OCI-LY3 (cell line): Measurements from ENCODE around the gene ZDHHC21.
A peak's percentile ranks its signal among the peaks of the same experiment; 100 is the strongest.

ENCODE experiments used
- H2AFZ ChIP-seq: fragments of 200-600, 300-600 bp; shearing (Covaris generic); 2 replicates; pipeline ENCODE4 v1.6.0; 2014; ENCODE audit warnings: antibody characterized with exemption, low read depth, low read length
- H3K27ac ChIP-seq: fragments of 200-600, 300-600 bp; sonication (generic); 2 replicates; pipeline ENCODE4 v1.5.1; 2014; ENCODE audit warnings: mild to moderate bottlenecking, low read length, moderate library complexity, mixed read lengths
- H3K27me3 ChIP-seq: fragments of 200-600, 300-600 bp; sonication (generic); 2 replicates; pipeline ENCODE4 v1.6.1; 2014; ENCODE audit warnings: low read depth, low read length, mixed read lengths
- H3K36me3 ChIP-seq: fragments of 200-600, 300-600 bp; sonication (generic); replicated peaks from 2 replicates; pipeline ENCODE3; 2014; ENCODE audit warnings: low read depth, low read length, mixed read lengths
- H3K4me1 ChIP-seq: fragments of 300-600, 200-600 bp; sonication (generic); 2 replicates; pipeline ENCODE4 v1.6.1; 2014; ENCODE audit warnings: low read length, mixed read lengths
- H3K4me2 ChIP-seq: fragments of 200-600, 300-600 bp; sonication (generic); 2 replicates; pipeline ENCODE4 v1.6.1; 2014; ENCODE audit warnings: low read length, mixed read lengths
- H3K4me3 ChIP-seq: fragments of 300-600, 200-600 bp; sonication (generic); 2 replicates; pipeline ENCODE4 v1.5.1; 2014; ENCODE audit warnings: antibody characterized with exemption, mild to moderate bottlenecking, low read length, moderate library complexity
- H3K79me2 ChIP-seq: fragments of 300-600, 200-600 bp; shearing (Covaris generic); 2 replicates; pipeline ENCODE4 v1.6.1; 2014; ENCODE audit warnings: mild to moderate bottlenecking, low read length, mixed read lengths
- H3K9ac ChIP-seq: fragments of 300-600, 200-600 bp; shearing (Covaris generic); 2 replicates; pipeline ENCODE4 v1.6.0; 2014; ENCODE audit warnings: mild to moderate bottlenecking, low read length, moderate library complexity
- H3K9me3 ChIP-seq: fragments of 200-600, 300-600 bp; shearing (Covaris generic); 2 replicates; pipeline ENCODE4 v1.6.1; 2014; ENCODE audit warnings: low read length, mixed read lengths; ENCODE audit not compliant: insufficient read depth
- H4K20me1 ChIP-seq: fragments of 200-600, 300-600 bp; sonication (generic); 2 replicates; pipeline ENCODE4 v1.6.1; 2016; ENCODE audit warnings: low read length, mixed read lengths; ENCODE audit not compliant: insufficient read depth
- EZH2phosphoT487 ChIP-seq: fragments of 200-600 bp; shearing (Covaris generic); IDR thresholded peaks from 2 replicates; pipeline ENCODE4 v1.6.1; 2018; ENCODE audit warnings: antibody characterized with exemption, mixed run types, low read depth
- TF ChIP-seq, protein P1 (sequence below): fragments of 200-600, 300-600 bp; sonication (generic); IDR thresholded peaks from 2 replicates; pipeline ENCODE4 v1.5.1; 2014; ENCODE audit warnings: antibody characterized with exemption, low read length, low read depth

Gene ZDHHC21

DNA sequence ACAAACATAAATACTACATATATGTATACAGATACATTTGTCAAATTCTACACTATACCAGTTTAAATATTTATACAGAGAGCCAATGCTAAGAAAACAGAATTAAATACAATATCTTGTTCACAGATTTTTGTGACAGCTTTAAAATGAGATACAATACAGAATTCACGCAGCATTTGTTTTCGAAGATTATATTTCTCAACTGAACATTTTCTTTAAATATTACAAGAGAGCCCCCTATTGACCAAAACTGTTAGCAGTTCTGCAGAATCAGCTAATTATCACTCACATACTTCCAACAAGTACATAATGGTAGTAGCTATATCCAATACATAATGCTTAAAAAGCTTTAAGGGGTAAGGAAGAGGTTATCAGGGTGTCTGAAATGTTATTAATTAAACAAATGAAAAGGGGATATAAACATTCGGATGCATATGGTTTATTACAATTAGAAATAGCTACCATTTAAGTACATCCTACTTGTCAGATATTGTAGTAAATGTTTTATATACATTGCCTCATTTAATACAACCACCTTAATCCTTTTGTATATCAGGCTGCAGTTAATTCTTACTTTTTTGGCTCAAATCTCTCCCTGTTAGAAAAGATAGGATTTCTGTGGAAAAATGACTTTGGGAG lies 31.7 kb downstream of the ZDHHC21 start:
- TF ChIP-seq EZH2phosphoT487: no peak
- TF ChIP-seq, protein P1, sequence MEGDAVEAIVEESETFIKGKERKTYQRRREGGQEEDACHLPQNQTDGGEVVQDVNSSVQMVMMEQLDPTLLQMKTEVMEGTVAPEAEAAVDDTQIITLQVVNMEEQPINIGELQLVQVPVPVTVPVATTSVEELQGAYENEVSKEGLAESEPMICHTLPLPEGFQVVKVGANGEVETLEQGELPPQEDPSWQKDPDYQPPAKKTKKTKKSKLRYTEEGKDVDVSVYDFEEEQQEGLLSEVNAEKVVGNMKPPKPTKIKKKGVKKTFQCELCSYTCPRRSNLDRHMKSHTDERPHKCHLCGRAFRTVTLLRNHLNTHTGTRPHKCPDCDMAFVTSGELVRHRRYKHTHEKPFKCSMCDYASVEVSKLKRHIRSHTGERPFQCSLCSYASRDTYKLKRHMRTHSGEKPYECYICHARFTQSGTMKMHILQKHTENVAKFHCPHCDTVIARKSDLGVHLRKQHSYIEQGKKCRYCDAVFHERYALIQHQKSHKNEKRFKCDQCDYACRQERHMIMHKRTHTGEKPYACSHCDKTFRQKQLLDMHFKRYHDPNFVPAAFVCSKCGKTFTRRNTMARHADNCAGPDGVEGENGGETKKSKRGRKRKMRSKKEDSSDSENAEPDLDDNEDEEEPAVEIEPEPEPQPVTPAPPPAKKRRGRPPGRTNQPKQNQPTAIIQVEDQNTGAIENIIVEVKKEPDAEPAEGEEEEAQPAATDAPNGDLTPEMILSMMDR: peak; percentile 76
- H3K4me2 ChIP-seq: peak overlapping the region; percentile 13; the same call in 1 of the 2 replicates

DNA sequence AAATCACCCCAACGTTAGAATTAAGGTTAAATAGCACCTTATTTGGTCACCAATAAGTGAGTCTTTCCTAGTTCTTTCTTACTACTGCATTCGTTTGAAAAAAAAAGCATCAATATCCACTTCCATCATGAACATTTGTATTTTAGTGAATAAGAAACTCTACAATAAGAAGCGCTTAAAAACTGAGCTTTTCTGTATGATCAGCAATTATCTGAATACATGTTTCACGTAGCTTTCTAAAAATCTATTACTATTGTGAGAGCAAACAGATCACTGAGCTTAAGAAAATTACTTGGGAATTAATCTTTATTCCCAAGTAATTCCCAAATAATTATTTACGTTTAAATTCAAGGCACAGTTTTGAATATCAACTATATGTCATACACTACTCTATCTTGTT lies 32.5 kb downstream of the ZDHHC21 start:
- Histone ChIP-seq H3K9ac (no peak overlapping the region), H3K27ac (no peak overlapping the region), H2AFZ (no peak overlapping the region), H3K79me2 (no peaks in the 10 kb centered on the region; the same call in 1 of the 2 replicates), H3K4me1 (peaks cover 7% of the 10 kb centered on the region), H4K20me1 (no peaks in the 10 kb centered on the region; the same call in 1 of the 2 replicates), H3K4me2 (no peak overlapping the region), H3K4me3 (no peak overlapping the region), H3K36me3 (peaks cover 39% of the 10 kb centered on the region), H3K27me3 (no peaks in the 10 kb centered on the region), H3K9me3 (no peaks in the 10 kb centered on the region)
- TF ChIP-seq, protein P1: no peak
- TF ChIP-seq EZH2phosphoT487: no peak

More for the DNA sequence above, 31.7 kb downstream of the ZDHHC21 start:
- Histone ChIP-seq H3K9me3 (no peaks in the 10 kb centered on the region), H3K4me1 (peaks cover 7% of the 10 kb centered on the region), H3K36me3 (peaks cover 32% of the 10 kb centered on the region), H3K4me3 (no peak overlapping the region), H4K20me1 (no peaks in the 10 kb centered on the region; the same call in 1 of the 2 replicates), H3K27ac (no peak overlapping the region), H3K79me2 (no peaks in the 10 kb centered on the region; the same call in 1 of the 2 replicates), H2AFZ (no peak overlapping the region), H3K27me3 (no peaks in the 10 kb centered on the region), H3K9ac (no peak overlapping the region)

GRCh38 chr9:14654932-14655331 lies 38.3 kb downstream of the ZDHHC21 start:
- Histone ChIP-seq H3K4me1 (no peaks in the 10 kb centered on the region), H3K9me3 (peaks cover 15% of the 10 kb centered on the region; the same call in 1 of the 2 replicates), H2AFZ (no peak overlapping the region), H3K79me2 (no peaks in the 10 kb centered on the region), H3K27ac (no peak overlapping the region), H4K20me1 (no peaks in the 10 kb centered on the region), H3K9ac (no peak overlapping the region), H3K4me2 (no peak overlapping the region), H3K27me3 (no peaks in the 10 kb centered on the region), H3K36me3 (peaks cover 57% of the 10 kb centered on the region), H3K4me3 (no peak overlapping the region)
- TF ChIP-seq, protein P1: no peak
- TF ChIP-seq EZH2phosphoT487: no peak

DNA sequence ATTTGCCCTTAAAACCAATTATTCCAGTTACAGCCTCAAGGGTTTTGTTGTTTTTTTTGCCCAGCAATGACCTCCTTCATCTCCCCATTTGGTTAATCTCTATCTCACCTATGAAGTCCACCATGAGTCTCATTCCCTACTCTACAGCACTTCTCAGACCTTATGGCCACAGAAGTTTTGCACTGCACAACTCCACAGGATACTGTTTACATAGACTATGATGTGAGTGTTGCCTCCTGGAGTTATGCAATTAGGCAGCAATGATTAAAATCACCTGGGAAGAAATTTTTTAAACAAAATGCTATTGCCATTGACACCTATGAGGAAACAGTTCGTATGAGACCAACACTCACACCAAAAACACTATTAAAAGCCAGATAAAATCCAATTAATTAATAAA lies 39.7 kb downstream of the ZDHHC21 start:
- Histone ChIP-seq H4K20me1 (no peaks in the 10 kb centered on the region), H3K79me2 (no peaks in the 10 kb centered on the region)
- TF ChIP-seq, protein P1: no peak
- no peak for TF ChIP-seq EZH2phosphoT487

More for the DNA sequence above, 39.7 kb downstream of the ZDHHC21 start:
- Histone ChIP-seq H3K36me3 (peaks cover 47% of the 10 kb centered on the region), H3K4me3 (no peak overlapping the region), H3K9me3 (peaks cover 15% of the 10 kb centered on the region; the same call in 1 of the 2 replicates), H3K4me2 (no peak overlapping the region), H3K27ac (no peak overlapping the region), H3K9ac (no peak overlapping the region), H3K27me3 (no peaks in the 10 kb centered on the region), H3K4me1 (no peaks in the 10 kb centered on the region), H2AFZ (no peak overlapping the region)
